H1 (cell line): Measurements from ENCODE around the gene IFNG-AS1. TPM values are rescaled to one million over a fixed set of nuclear protein-coding genes. Genes with fewer than 3 reads are reported as not detected.

Source experiments
- ATF3 ChIP-seq: IDR thresholded peaks from 2 replicates; pipeline ENCODE4 v1.6.1; 2011; ENCODE audit warnings: low read depth, mild to moderate bottlenecking, low read length; ENCODE audit not compliant: insufficient read depth
- polyA plus RNA-seq, 7 experiments: library from polyadenylated mRNA; depleted of rRNA in 3 of 7; stranded (reverse) in 5 of 7; unstranded in 2 of 7; fragments of >200 nt in 5 of 7; fragments of 200-250 nt in 2 of 7; gene quantifications; 1 replicate in 5 of 7; 2 replicates in 1 of 7; 4 replicates in 1 of 7; pipeline versions ENCODE4 v1.2.1 to v1.2.3, GENCODE V29; 2011 to 2013; ENCODE audit warnings: missing spikeins in 2 of 7, mixed read lengths in 2 of 7
- total RNA-seq: library from RNA; stranded (reverse); fragmentation: NEBNext Ultra II Directional; extraction: Animal tissue kit (Norgen Biotek cat#: 25700); gene quantifications from 2 replicates; pipeline ENCODE4 v1.2.1, GENCODE V29; 2021

The IFNG-AS1 gene
- total and polyA plus RNA-seq, 2 of the 8 experiments (the other 6 are each of a cell fraction or from before 2014, with no cell fraction given) = not detected

DNA sequence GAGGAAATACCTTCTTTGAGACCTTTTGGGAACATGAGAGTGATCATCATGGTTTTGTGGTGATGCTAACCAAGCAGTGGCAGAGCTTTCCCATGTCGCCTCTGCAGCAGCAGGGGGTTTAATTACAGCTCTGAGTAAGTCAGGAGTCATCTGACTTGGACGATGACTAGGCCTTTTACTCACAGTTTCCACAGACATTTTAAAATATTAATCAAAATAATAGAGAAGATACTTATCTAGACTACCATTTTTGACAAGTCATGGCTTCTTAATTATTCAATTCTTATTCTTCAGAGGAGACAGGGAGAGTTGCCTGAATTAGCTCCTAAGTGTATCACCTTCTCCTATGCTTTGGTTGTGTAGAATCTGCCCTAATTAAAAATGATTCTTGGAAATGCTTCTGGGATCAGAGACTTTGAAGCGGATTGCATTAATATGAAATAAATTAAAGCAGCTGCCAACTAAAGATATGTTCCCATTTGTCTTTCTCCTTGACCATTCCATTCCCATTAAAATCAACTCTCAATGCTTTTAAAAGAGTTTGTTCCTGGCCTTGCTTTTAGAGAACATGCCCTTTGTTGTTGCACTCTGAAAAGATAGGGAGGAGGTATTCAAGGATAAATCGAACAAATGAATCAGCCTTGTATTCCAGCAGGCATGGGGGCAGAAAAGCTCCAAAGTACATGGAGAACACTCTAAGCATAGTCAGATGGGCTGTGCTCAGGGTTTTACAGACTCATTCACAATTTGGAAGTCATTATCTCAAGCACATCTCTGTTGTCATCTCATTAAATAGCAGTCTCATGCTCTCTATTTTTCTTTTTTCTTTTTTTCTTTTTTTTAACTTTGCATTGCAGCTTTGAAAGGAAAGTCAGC, 7.7 kb upstream of the IFNG-AS1 start (continued):
- TF ChIP-seq ATF3 = no peak
